Sigmoid colon (tissue), 7 donors: Measurements from ENCODE around the gene HSD17B12. TPM values are rescaled to one million over a fixed set of nuclear protein-coding genes. Genes with fewer than 3 reads are reported as not detected.

Experiments used
- DNase-seq: peaks from one replicate; pipeline ENCODE4 v3.0.0-alpha.2; 2019
- H3K27ac ChIP-seq, 4 donors: fragments of 200-600 bp; sonication (generic); one replicate each; pipeline ENCODE4 v1.5.1; 2016 to 2019; ENCODE audit warnings: mild to moderate bottlenecking in 1 of 4
- H3K27me3 ChIP-seq, 3 donors: fragments of 200-600 bp; sonication (generic); one replicate each; pipeline ENCODE4 v1.5.1; 2019; ENCODE audit warnings: mild to moderate bottlenecking in 1 of 3
- H3K36me3 ChIP-seq, 4 donors: fragments of 200-600 bp; sonication (generic); one replicate each; pipeline ENCODE4 v1.5.1; 2016 to 2019
- H3K4me1 ChIP-seq, 4 donors: fragments of 200-600 bp; sonication (generic); one replicate each; pipeline ENCODE4 v1.5.1; 2017 to 2019
- H3K4me3 ChIP-seq, 4 donors: fragments of 200-600 bp; sonication (generic); one replicate each; pipeline ENCODE4 v1.5.1; 2017 to 2019; ENCODE audit warnings: mild to moderate bottlenecking in 2 of 4, moderate library complexity in 1 of 4
- H3K9me3 ChIP-seq, 4 donors: fragments of 200-600 bp in 3 of 4; sonication (generic) in 3 of 4; one replicate each; pipeline versions ENCODE4 v1.5.1 to v1.6.1; 2013 to 2019
- EP300 ChIP-seq, 4 donors: sonication (generic); formaldehyde crosslinking; IDR thresholded peaks; one replicate each; pipeline ENCODE4 v1.6.1; 2017; ENCODE audit warnings: antibody characterized with exemption in 4 of 4
- POLR2A ChIP-seq, 2 donors: fragments of 450-650 bp; IDR thresholded peaks; one replicate each; pipeline ENCODE4 v1.6.1; 2016; ENCODE audit warnings: antibody characterized with exemption in 2 of 2, mild to moderate bottlenecking in 2 of 2, moderate library complexity in 2 of 2
- POLR2AphosphoS5 ChIP-seq, 4 donors: sonication (generic); formaldehyde crosslinking; IDR thresholded peaks; one replicate each; pipeline ENCODE4 v1.6.1; 2017; ENCODE audit warnings: antibody characterized with exemption in 4 of 4
- WGBS, 2 donors: extraction: QIAGEN DNeasy Blood & Tissue Kit; methylation state at CpG; one replicate each; pipeline ENCODE4 v1.1.7; 2013; 5-methylcytosine and 5-hydroxymethylcytosine counted together
- intact Hi-C: fragments of 100-400 bp; cut with DNase I; formaldehyde crosslinking; loops from one replicate; pipeline ENCODE4 v1.15.1; 2023
- polyA plus RNA-seq, 3 donors: library from polyadenylated mRNA; stranded (reverse); fragments of 200-250 nt; gene quantifications; one replicate each; pipeline ENCODE4 v1.2.3, GENCODE V29; 2013
- total RNA-seq, 4 donors: library from RNA; depleted of rRNA; stranded (reverse); fragments of >200 nt; gene quantifications; one replicate each; pipeline ENCODE4 v1.1.0, GENCODE V29; 2016
- TF ChIP-seq, protein P1 (sequence below), 4 experiments: fragments of 450-650 bp in 3 of 4; fragments of 200-600 bp in 1 of 4; IDR thresholded peaks; one replicate each; pipeline ENCODE4 v1.5.1; 2016 to 2019; ENCODE audit warnings: antibody characterized with exemption in 4 of 4, mild to moderate bottlenecking in 3 of 4, moderate library complexity in 2 of 4
- donor health status: healthy with polysubstance abuse.
- donor health status: Bipolar disorder and iron deficiency.
- donor health status: healthy.

HSD17B12 gene
- total and polyA plus RNA-seq, 7 donors, result 21.6 to 53.4 (median 34.9) TPM

DNA sequence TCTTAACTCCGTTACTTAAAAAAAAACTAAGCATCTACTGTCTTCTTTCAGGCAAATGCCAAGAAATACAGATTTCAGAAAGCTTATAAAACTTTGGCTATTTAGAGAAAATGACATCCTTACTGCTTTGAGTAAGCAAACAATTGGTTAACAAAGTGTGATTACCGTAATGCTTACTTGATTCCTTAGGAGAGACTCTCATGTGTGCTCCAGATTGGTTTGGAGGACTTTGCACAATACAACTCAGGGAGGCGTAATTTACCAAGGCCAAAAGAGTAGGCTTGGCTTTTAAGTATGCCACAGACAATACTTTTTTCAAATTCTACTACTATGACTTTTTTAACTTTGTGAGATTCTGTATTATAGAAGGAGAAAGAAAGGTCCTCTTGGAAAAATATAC, 123.2 kb downstream of the HSD17B12 start:
- Histone ChIP-seq H3K9me3 (no peaks in the 10 kb centered on the region), H3K4me3 (no peak overlapping the region), H3K27me3 (no peaks in the 10 kb centered on the region), H3K36me3 (peaks cover 0 to 10% (median 2%) of the 10 kb centered on the region in 4 donors), H3K27ac (no peak overlapping the region), H3K4me1 (no peaks in the 10 kb centered on the region)
- WGBS, 2 donors, result 65 to 80% methylated on average over 3 of the region's 3 CpGs
- DNase-seq, result no peak
- intact Hi-C loops, result no loop called here
- TF ChIP-seq POLR2AphosphoS5 (IDR thresholded peaks at IDR 0.05) (no peak), POLR2A (IDR thresholded peaks at IDR 0.05) (no peak), EP300 (IDR thresholded peaks at IDR 0.05) (no peak)
- TF ChIP-seq, protein P1, sequence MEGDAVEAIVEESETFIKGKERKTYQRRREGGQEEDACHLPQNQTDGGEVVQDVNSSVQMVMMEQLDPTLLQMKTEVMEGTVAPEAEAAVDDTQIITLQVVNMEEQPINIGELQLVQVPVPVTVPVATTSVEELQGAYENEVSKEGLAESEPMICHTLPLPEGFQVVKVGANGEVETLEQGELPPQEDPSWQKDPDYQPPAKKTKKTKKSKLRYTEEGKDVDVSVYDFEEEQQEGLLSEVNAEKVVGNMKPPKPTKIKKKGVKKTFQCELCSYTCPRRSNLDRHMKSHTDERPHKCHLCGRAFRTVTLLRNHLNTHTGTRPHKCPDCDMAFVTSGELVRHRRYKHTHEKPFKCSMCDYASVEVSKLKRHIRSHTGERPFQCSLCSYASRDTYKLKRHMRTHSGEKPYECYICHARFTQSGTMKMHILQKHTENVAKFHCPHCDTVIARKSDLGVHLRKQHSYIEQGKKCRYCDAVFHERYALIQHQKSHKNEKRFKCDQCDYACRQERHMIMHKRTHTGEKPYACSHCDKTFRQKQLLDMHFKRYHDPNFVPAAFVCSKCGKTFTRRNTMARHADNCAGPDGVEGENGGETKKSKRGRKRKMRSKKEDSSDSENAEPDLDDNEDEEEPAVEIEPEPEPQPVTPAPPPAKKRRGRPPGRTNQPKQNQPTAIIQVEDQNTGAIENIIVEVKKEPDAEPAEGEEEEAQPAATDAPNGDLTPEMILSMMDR (IDR thresholded peaks at IDR 0.05), result no peak

- Histone ChIP-seq H3K9me3 (no peaks in the 10 kb centered on the region), H3K4me3 (no peak overlapping the region), H3K27me3 (no peaks in the 10 kb centered on the region), H3K4me1 (no peaks in the 10 kb centered on the region), H3K36me3 (peaks cover 0 to 10% (median 0%) of the 10 kb centered on the region in 4 donors), H3K27ac (no peak overlapping the region)
- TF ChIP-seq, protein P1 (IDR thresholded peaks at IDR 0.05), result no peak
- TF ChIP-seq EP300 (IDR thresholded peaks at IDR 0.05) (no peak), POLR2AphosphoS5 (IDR thresholded peaks at IDR 0.05) (no peak), POLR2A (IDR thresholded peaks at IDR 0.05) (no peak)
- intact Hi-C loops, result no loop called here
- no peak for DNase-seq
- WGBS, 2 donors, result 92 to 96% methylated on average over 3 of the region's 3 CpGs
Measured at GRCh38 chr11:43806976-43807375, 126.4 kb downstream of the HSD17B12 start.

DNA sequence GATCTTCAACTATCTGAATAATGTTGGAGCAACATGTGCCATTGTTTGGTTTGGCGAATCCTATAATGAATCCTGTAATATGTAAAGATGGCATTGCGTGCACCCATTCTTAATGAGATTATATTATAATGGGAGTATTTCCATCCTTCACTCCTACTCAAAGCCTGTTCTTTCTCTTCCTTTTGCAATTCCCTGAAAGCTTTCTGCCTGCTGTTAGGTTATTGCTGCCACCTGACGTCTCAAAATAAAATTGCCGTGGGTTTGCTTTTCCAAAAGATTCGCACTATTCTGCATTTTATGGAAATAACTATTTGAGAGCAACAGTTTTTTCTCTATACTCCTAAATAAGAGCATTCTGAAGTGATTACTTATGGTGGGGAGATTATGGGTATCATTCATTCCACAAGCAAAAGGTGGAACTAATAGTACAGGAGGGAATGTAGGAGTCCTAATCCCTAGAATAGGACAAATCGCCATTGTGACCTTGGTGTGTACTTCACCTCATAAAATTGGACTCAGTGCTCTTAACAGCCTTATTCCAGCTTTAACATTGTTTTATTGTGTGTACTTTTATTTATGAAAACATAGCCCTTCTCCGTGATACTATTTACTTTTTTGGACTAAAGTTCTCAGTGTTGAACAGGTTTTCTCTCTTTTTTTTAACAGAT, 130.5 kb downstream of the HSD17B12 start:
- H3K27ac ChIP-seq, result no peak overlapping the region
- H3K36me3 ChIP-seq, result peaks cover 0 to 9% (median under 1%) of the 10 kb centered on the region in 4 donors
- DNase-seq, result no peak
- no peaks in the 10 kb centered on the region for H3K4me1 ChIP-seq
- H3K9me3 ChIP-seq, result no peaks in the 10 kb centered on the region
- H3K27me3 ChIP-seq, result no peaks in the 10 kb centered on the region
- WGBS, 2 donors, result 31 to 77% methylated on average over 7 of the region's 7 CpGs
- H3K4me3 ChIP-seq, result no peak overlapping the region
- intact Hi-C loops, result no loop called here
- TF ChIP-seq EP300 (IDR thresholded peaks at IDR 0.05) (no peak), POLR2A (IDR thresholded peaks at IDR 0.05) (no peak)
- TF ChIP-seq, protein P1 (IDR thresholded peaks at IDR 0.05), result no peak

- Histone ChIP-seq H3K27me3 (no peaks in the 10 kb centered on the region), H3K9me3 (no peaks in the 10 kb centered on the region), H3K4me3 (no peak overlapping the region), H3K27ac (no peak overlapping the region), H3K4me1 (no peaks in the 10 kb centered on the region), H3K36me3 (peaks cover 0 to 9% (median 0%) of the 10 kb centered on the region in 4 donors)
- TF ChIP-seq POLR2AphosphoS5 (IDR thresholded peaks at IDR 0.05), result no peak
- TF ChIP-seq POLR2A (IDR thresholded peaks at IDR 0.05), result no peak
- TF ChIP-seq EP300 (IDR thresholded peaks at IDR 0.05), result no peak
- TF ChIP-seq, protein P1 (IDR thresholded peaks at IDR 0.05), result no peak
- no peak for DNase-seq
- intact Hi-C loops, result no loop called here
Measured at GRCh38 chr11:43812471-43812870, 131.9 kb downstream of the HSD17B12 start.

DNA sequence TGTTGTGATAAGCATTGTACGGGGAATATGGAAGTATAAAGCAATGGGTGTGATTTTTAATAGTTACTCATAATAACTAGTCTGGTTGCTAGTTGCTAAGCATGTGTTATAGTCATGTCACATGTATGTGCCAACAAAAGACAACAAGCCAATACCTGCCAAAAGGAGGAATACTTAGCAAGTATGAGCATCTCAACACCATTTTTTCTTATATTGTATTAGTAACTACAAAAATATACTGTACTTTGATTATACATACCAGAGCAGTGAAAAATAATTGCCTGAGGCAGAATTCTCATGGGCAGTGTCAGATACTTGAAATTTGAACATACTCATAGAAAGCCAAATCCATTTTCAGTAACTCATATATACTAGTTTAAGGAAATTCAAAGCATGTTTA, 137.7 kb downstream of the HSD17B12 start:
- no peak overlapping the region for H3K4me3 ChIP-seq
- no peaks in the 10 kb centered on the region for H3K27me3 ChIP-seq
- intact Hi-C loops, result no loop called here
- H3K36me3 ChIP-seq, result peaks cover 0 to 9% (median 0%) of the 10 kb centered on the region in 4 donors
- DNase-seq, result no peak
- TF ChIP-seq EP300 (IDR thresholded peaks at IDR 0.05) (no peak), POLR2AphosphoS5 (IDR thresholded peaks at IDR 0.05) (no peak), POLR2A (IDR thresholded peaks at IDR 0.05) (no peak)
- TF ChIP-seq, protein P1 (IDR thresholded peaks at IDR 0.05), result no peak
- H3K4me1 ChIP-seq, result no peaks in the 10 kb centered on the region
- WGBS, 2 donors, result 89 to 98% methylated on average over 1 of the region's 1 CpG
- H3K27ac ChIP-seq, result no peak overlapping the region
- no peaks in the 10 kb centered on the region for H3K9me3 ChIP-seq
